ENCODE results near the gene VPS35L.
"Not testable (repeated sequence)": the region's sequence is repeated elsewhere in the genome, so short reads cannot be mapped to it uniquely, and the experiment has no call there.

Gene VPS35L

GRCh38 chr16:19666477-19666876 lies 111.0 kb downstream of the VPS35L start:
- Histone ChIP-seq H3K9me3 (ENCODE audit: control insufficient read depth, insufficient read depth, low read length) (no peaks in the 10 kb centered on the region), H3K9ac (ENCODE audit: low read depth, low read length) (no peak overlapping the region), H3K4me1 (ENCODE audit: control insufficient read depth, insufficient read depth, low read length) (peaks cover 4% of the 10 kb centered on the region), H3K4me3 (ENCODE audit: low read depth, low read length) (no peak overlapping the region), H3K36me3 (ENCODE audit: control insufficient read depth, insufficient read depth, low read length) (no peaks in the 10 kb centered on the region), H3K27me3 (ENCODE audit: control insufficient read depth, insufficient read depth, low read length) (peaks cover 3% of the 10 kb centered on the region)

- H3K9me3 ChIP-seq (ENCODE audit: control insufficient read depth, insufficient read depth, low read length) = no peaks in the 10 kb centered on the region
- no peaks in the 10 kb centered on the region for H3K4me1 ChIP-seq (ENCODE audit: control insufficient read depth, insufficient read depth, low read length)
- no peaks in the 10 kb centered on the region for H3K36me3 ChIP-seq (ENCODE audit: control insufficient read depth, insufficient read depth, low read length)
- H3K4me3 ChIP-seq (ENCODE audit: low read depth, low read length) = no peak overlapping the region
- H3K27me3 ChIP-seq (ENCODE audit: control insufficient read depth, insufficient read depth, low read length) = no peaks in the 10 kb centered on the region
- no peak overlapping the region for H3K9ac ChIP-seq (ENCODE audit: low read depth, low read length)
Measured at GRCh38 chr16:19672378-19672777, 116.9 kb downstream of the VPS35L start.

- H3K9me3 ChIP-seq (ENCODE audit: control insufficient read depth, insufficient read depth, low read length) = no peaks in the 10 kb centered on the region
- H3K4me1 ChIP-seq (ENCODE audit: control insufficient read depth, insufficient read depth, low read length) = no peaks in the 10 kb centered on the region
- H3K4me3 ChIP-seq (ENCODE audit: low read depth, low read length) = no peak overlapping the region
- H3K36me3 ChIP-seq (ENCODE audit: control insufficient read depth, insufficient read depth, low read length) = no peaks in the 10 kb centered on the region
- no peaks in the 10 kb centered on the region for H3K27me3 ChIP-seq (ENCODE audit: control insufficient read depth, insufficient read depth, low read length)
- H3K9ac ChIP-seq (ENCODE audit: low read depth, low read length) = no peak overlapping the region
Measured at GRCh38 chr16:19674485-19674884, 119.0 kb downstream of the VPS35L start.

- H3K9ac ChIP-seq (ENCODE audit: low read depth, low read length) = no peak overlapping the region
- no peaks in the 10 kb centered on the region for H3K9me3 ChIP-seq (ENCODE audit: control insufficient read depth, insufficient read depth, low read length)
- H3K4me1 ChIP-seq (ENCODE audit: control insufficient read depth, insufficient read depth, low read length) = no peaks in the 10 kb centered on the region
- H3K36me3 ChIP-seq (ENCODE audit: control insufficient read depth, insufficient read depth, low read length) = peaks cover 4% of the 10 kb centered on the region
- no peaks in the 10 kb centered on the region for H3K27me3 ChIP-seq (ENCODE audit: control insufficient read depth, insufficient read depth, low read length)
- no peak overlapping the region for H3K4me3 ChIP-seq (ENCODE audit: low read depth, low read length)
Measured at GRCh38 chr16:19677402-19677801, 121.9 kb downstream of the VPS35L start.

GRCh38 chr16:19678804-19679203 lies 123.3 kb downstream of the VPS35L start:
- Histone ChIP-seq H3K36me3 (ENCODE audit: control insufficient read depth, insufficient read depth, low read length) (peaks cover 8% of the 10 kb centered on the region), H3K9me3 (ENCODE audit: control insufficient read depth, insufficient read depth, low read length) (no peaks in the 10 kb centered on the region), H3K4me1 (ENCODE audit: control insufficient read depth, insufficient read depth, low read length) (no peaks in the 10 kb centered on the region), H3K9ac (ENCODE audit: low read depth, low read length) (no peak overlapping the region), H3K4me3 (ENCODE audit: low read depth, low read length) (no peak overlapping the region), H3K27me3 (ENCODE audit: control insufficient read depth, insufficient read depth, low read length) (no peaks in the 10 kb centered on the region)

- H3K9ac ChIP-seq (ENCODE audit: low read depth, low read length); H3K9me3 ChIP-seq (ENCODE audit: control insufficient read depth, insufficient read depth, low read length); H3K27me3 ChIP-seq (ENCODE audit: control insufficient read depth, insufficient read depth, low read length); H3K36me3 ChIP-seq (ENCODE audit: control insufficient read depth, insufficient read depth, low read length); H3K4me1 ChIP-seq (ENCODE audit: control insufficient read depth, insufficient read depth, low read length); H3K4me3 ChIP-seq (ENCODE audit: low read depth, low read length): not testable (repeated sequence)
Measured at GRCh38 chr16:19679281-19679680, 123.8 kb downstream of the VPS35L start.

- Histone ChIP-seq H3K9ac (ENCODE audit: low read depth, low read length) (no peak overlapping the region), H3K9me3 (ENCODE audit: control insufficient read depth, insufficient read depth, low read length) (no peaks in the 10 kb centered on the region), H3K27me3 (ENCODE audit: control insufficient read depth, insufficient read depth, low read length) (no peaks in the 10 kb centered on the region), H3K4me1 (ENCODE audit: control insufficient read depth, insufficient read depth, low read length) (no peaks in the 10 kb centered on the region), H3K4me3 (ENCODE audit: low read depth, low read length) (no peak overlapping the region), H3K36me3 (ENCODE audit: control insufficient read depth, insufficient read depth, low read length) (peaks cover 8% of the 10 kb centered on the region)
Measured at GRCh38 chr16:19680881-19681340, 125.4 kb downstream of the VPS35L start.

GRCh38 chr16:19681637-19682036 lies 126.1 kb downstream of the VPS35L start:
- Histone ChIP-seq H3K9me3 (ENCODE audit: control insufficient read depth, insufficient read depth, low read length) (no peaks in the 10 kb centered on the region), H3K9ac (ENCODE audit: low read depth, low read length) (no peak overlapping the region), H3K4me3 (ENCODE audit: low read depth, low read length) (no peak overlapping the region), H3K27me3 (ENCODE audit: control insufficient read depth, insufficient read depth, low read length) (no peaks in the 10 kb centered on the region), H3K36me3 (ENCODE audit: control insufficient read depth, insufficient read depth, low read length) (peaks cover 8% of the 10 kb centered on the region), H3K4me1 (ENCODE audit: control insufficient read depth, insufficient read depth, low read length) (no peaks in the 10 kb centered on the region)

- H3K36me3 ChIP-seq (ENCODE audit: control insufficient read depth, insufficient read depth, low read length) = peaks cover 12% of the 10 kb centered on the region
- no peak overlapping the region for H3K9ac ChIP-seq (ENCODE audit: low read depth, low read length)
- no peaks in the 10 kb centered on the region for H3K4me1 ChIP-seq (ENCODE audit: control insufficient read depth, insufficient read depth, low read length)
- no peaks in the 10 kb centered on the region for H3K27me3 ChIP-seq (ENCODE audit: control insufficient read depth, insufficient read depth, low read length)
- no peak overlapping the region for H3K4me3 ChIP-seq (ENCODE audit: low read depth, low read length)
- H3K9me3 ChIP-seq (ENCODE audit: control insufficient read depth, insufficient read depth, low read length) = no peaks in the 10 kb centered on the region
Measured at GRCh38 chr16:19683453-19684236, 128.1 kb downstream of the VPS35L start.

- no peaks in the 10 kb centered on the region for H3K4me1 ChIP-seq (ENCODE audit: control insufficient read depth, insufficient read depth, low read length)
- H3K9ac ChIP-seq (ENCODE audit: low read depth, low read length) = no peak overlapping the region
- peaks cover 15% of the 10 kb centered on the region for H3K36me3 ChIP-seq (ENCODE audit: control insufficient read depth, insufficient read depth, low read length)
- H3K9me3 ChIP-seq (ENCODE audit: control insufficient read depth, insufficient read depth, low read length) = no peaks in the 10 kb centered on the region
- no peak overlapping the region for H3K4me3 ChIP-seq (ENCODE audit: low read depth, low read length)
- H3K27me3 ChIP-seq (ENCODE audit: control insufficient read depth, insufficient read depth, low read length) = no peaks in the 10 kb centered on the region
Measured at GRCh38 chr16:19685176-19685575, 129.7 kb downstream of the VPS35L start.

GRCh38 chr16:19687279-19687678 lies 131.8 kb downstream of the VPS35L start:
- H3K4me3 ChIP-seq (ENCODE audit: low read depth, low read length) = no peak overlapping the region
- H3K27me3 ChIP-seq (ENCODE audit: control insufficient read depth, insufficient read depth, low read length) = no peaks in the 10 kb centered on the region
- H3K9me3 ChIP-seq (ENCODE audit: control insufficient read depth, insufficient read depth, low read length) = no peaks in the 10 kb centered on the region
- H3K36me3 ChIP-seq (ENCODE audit: control insufficient read depth, insufficient read depth, low read length) = peaks cover 20% of the 10 kb centered on the region
- no peak overlapping the region for H3K9ac ChIP-seq (ENCODE audit: low read depth, low read length)
- no peaks in the 10 kb centered on the region for H3K4me1 ChIP-seq (ENCODE audit: control insufficient read depth, insufficient read depth, low read length)

GRCh38 chr16:19688396-19689024 lies 133.0 kb downstream of the VPS35L start:
- Histone ChIP-seq H3K4me1 (ENCODE audit: control insufficient read depth, insufficient read depth, low read length) (no peaks in the 10 kb centered on the region), H3K27me3 (ENCODE audit: control insufficient read depth, insufficient read depth, low read length) (no peaks in the 10 kb centered on the region), H3K36me3 (ENCODE audit: control insufficient read depth, insufficient read depth, low read length) (peaks cover 20% of the 10 kb centered on the region), H3K4me3 (ENCODE audit: low read depth, low read length) (no peak overlapping the region), H3K9me3 (ENCODE audit: control insufficient read depth, insufficient read depth, low read length) (no peaks in the 10 kb centered on the region), H3K9ac (ENCODE audit: low read depth, low read length) (no peak overlapping the region)
